Hepatocyte (in vitro differentiated cells): ENCODE measurements around the gene KLRF2.

Source experiments
- EZH2phosphoT487 ChIP-seq: fragments of 200-600 bp; sonication (generic); IDR thresholded peaks from one replicate; pipeline ENCODE4 v1.6.1; 2018; ENCODE audit warnings: antibody characterized with exemption, mild to moderate bottlenecking, low read depth, moderate library complexity; ENCODE audit not compliant: unreplicated experiment, severe bottlenecking
- TF ChIP-seq, protein P1 (sequence below): fragments of 200-600 bp; sonication (generic); IDR thresholded peaks from 2 replicates; pipeline ENCODE4 v1.5.1; 2016; ENCODE audit warnings: antibody characterized with exemption, mild to moderate bottlenecking; ENCODE audit not compliant: poor library complexity

DNA sequence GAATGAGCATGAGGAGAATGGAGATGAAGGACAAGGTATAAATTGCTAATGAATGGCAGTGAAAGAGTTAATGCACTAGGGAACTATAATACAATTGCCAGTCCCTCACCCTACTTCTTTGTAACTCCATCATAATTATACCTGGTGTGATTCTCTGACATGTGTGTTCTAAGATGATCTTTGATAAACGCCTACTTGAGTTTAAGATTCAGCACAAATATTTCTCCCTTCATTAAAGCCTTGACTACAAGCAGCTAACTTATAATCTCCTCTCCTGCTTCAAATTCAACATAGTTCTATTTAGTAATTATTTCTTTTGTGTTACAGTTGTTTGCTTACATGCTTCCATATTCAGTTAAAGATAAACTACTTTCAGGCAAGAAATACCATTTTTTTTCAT lies 60.5 kb downstream of the KLRF2 start:
- TF ChIP-seq, protein P1, sequence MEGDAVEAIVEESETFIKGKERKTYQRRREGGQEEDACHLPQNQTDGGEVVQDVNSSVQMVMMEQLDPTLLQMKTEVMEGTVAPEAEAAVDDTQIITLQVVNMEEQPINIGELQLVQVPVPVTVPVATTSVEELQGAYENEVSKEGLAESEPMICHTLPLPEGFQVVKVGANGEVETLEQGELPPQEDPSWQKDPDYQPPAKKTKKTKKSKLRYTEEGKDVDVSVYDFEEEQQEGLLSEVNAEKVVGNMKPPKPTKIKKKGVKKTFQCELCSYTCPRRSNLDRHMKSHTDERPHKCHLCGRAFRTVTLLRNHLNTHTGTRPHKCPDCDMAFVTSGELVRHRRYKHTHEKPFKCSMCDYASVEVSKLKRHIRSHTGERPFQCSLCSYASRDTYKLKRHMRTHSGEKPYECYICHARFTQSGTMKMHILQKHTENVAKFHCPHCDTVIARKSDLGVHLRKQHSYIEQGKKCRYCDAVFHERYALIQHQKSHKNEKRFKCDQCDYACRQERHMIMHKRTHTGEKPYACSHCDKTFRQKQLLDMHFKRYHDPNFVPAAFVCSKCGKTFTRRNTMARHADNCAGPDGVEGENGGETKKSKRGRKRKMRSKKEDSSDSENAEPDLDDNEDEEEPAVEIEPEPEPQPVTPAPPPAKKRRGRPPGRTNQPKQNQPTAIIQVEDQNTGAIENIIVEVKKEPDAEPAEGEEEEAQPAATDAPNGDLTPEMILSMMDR: no peak
- no peak for TF ChIP-seq EZH2phosphoT487
